Hepatocyte (in vitro differentiated cells): Measurements from ENCODE around the gene IKBKE. TPM values are rescaled to one million over a fixed set of nuclear protein-coding genes. Genes with fewer than 3 reads are reported as not detected.

Source experiments
- DNase-seq: peaks from one replicate; pipeline ENCODE4 v3.0.0-alpha.2; 2016; ENCODE audit warnings: low spot score
- H2AFZ ChIP-seq: fragments of 200-600 bp; sonication (generic); 2 replicates; pipeline ENCODE4 v1.6.0; 2016; ENCODE audit warnings: antibody characterized with exemption, mild to moderate bottlenecking
- H3K27ac ChIP-seq: fragments of 200-600 bp; sonication (generic); 2 replicates; pipeline ENCODE4 v1.5.1; 2016; ENCODE audit warnings: mild to moderate bottlenecking
- H3K27me3 ChIP-seq: fragments of 200-600 bp; sonication (generic); 2 replicates; pipeline ENCODE4 v1.6.1; 2016
- H3K36me3 ChIP-seq: fragments of 200-600 bp; sonication (generic); replicated peaks from 2 replicates; pipeline ENCODE4 v1.5.1; 2016; ENCODE audit warnings: low read depth; ENCODE audit not compliant: insufficient read depth
- H3K4me1 ChIP-seq: fragments of 200-600 bp; sonication (generic); 2 replicates; pipeline ENCODE4 v1.5.1; 2016; ENCODE audit warnings: mild to moderate bottlenecking, moderate library complexity; ENCODE audit not compliant: insufficient read depth
- H3K4me2 ChIP-seq: fragments of 200-600 bp; sonication (generic); 2 replicates; pipeline ENCODE4 v1.6.0; 2016
- H3K4me3 ChIP-seq: fragments of 200-600 bp; sonication (generic); 2 replicates; pipeline ENCODE4 v1.5.1; 2016; ENCODE audit warnings: mild to moderate bottlenecking
- H3K79me2 ChIP-seq: fragments of 200-600 bp; sonication (generic); 2 replicates; pipeline ENCODE4 v1.6.0; 2017; ENCODE audit warnings: mild to moderate bottlenecking
- H3K9me2 ChIP-seq: fragments of 200-600 bp; sonication (generic); replicated peaks from 2 replicates; pipeline ENCODE4 v1.6.0; 2017; ENCODE audit warnings: mild to moderate bottlenecking; ENCODE audit not compliant: insufficient read depth
- H3K9me3 ChIP-seq: fragments of 200-600 bp; sonication (generic); 2 replicates; pipeline ENCODE4 v1.5.1; 2016; ENCODE audit warnings: low read depth, mild to moderate bottlenecking
- H4K20me1 ChIP-seq: fragments of 200-600 bp; sonication (generic); 2 replicates; pipeline ENCODE4 v1.6.0; 2016; ENCODE audit warnings: mild to moderate bottlenecking; ENCODE audit not compliant: insufficient read depth, poor library complexity, severe bottlenecking
- EZH2 ChIP-seq: fragments of 200-600 bp; sonication (generic); IDR thresholded peaks from 2 replicates; pipeline ENCODE4 v1.6.1; 2016; ENCODE audit warnings: antibody characterized with exemption, mild to moderate bottlenecking, borderline replicate concordance
- EZH2phosphoT487 ChIP-seq: fragments of 200-600 bp; sonication (generic); IDR thresholded peaks from one replicate; pipeline ENCODE4 v1.6.1; 2018; ENCODE audit warnings: antibody characterized with exemption, mild to moderate bottlenecking, low read depth, moderate library complexity; ENCODE audit not compliant: unreplicated experiment, severe bottlenecking
- WGBS: methylation state at CpG from one replicate; pipeline ENCODE4 v1.1.6; 2016; ENCODE audit warnings: low lambda C conversion rate; ENCODE audit errors: missing lambda C conversion rate; 5-methylcytosine and 5-hydroxymethylcytosine counted together
- polyA plus RNA-seq: library from polyadenylated mRNA; unstranded; fragments of >200 nt; fragmentation: Nextera tagmentation; extraction: Ambion mirVana; gene quantifications from 2 replicates; pipeline ENCODE4 v1.2.1, GENCODE V29; 2016
- total RNA-seq: library from RNA; depleted of rRNA; stranded (reverse); fragments of >200 nt; gene quantifications from 2 replicates; pipeline ENCODE4 v1.2.3, GENCODE V29; 2014
- TF ChIP-seq, protein P1 (sequence below): fragments of 200-600 bp; sonication (generic); IDR thresholded peaks from 2 replicates; pipeline ENCODE4 v1.5.1; 2016; ENCODE audit warnings: antibody characterized with exemption, mild to moderate bottlenecking; ENCODE audit not compliant: poor library complexity

Gene IKBKE
- total and polyA plus RNA-seq, 2 experiments from 2014 or later: 5.9 to 6.4 TPM

DNA sequence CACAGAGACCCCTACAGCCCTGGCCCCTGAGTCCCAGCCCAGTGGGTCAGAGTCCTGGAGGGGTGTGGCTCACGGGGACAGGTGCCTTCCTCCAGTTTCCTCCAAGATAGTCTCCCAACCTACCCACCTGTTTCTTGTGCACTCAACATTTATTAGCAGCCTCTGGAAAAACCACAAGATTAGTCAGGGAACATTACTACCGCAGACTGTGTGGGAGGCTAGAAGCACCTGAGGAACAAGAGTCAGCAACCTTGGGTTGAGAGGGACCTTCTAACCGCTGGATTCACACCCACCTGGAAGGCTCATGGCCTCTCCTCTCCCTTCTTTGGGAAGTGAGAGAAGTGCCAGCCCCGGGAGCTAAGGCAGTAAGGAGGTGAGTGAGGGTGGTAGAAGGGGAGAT is 22.5 kb upstream of the IKBKE start:
- Histone ChIP-seq H3K4me2 (no peak overlapping the region), H4K20me1 (no peaks in the 10 kb centered on the region), H3K36me3 (no peaks in the 10 kb centered on the region), H3K9me3 (no peaks in the 10 kb centered on the region), H3K27me3 (no peaks in the 10 kb centered on the region), H2AFZ (no peak overlapping the region), H3K4me3 (no peak overlapping the region), H3K27ac (no peak overlapping the region), H3K4me1 (peaks cover 7% of the 10 kb centered on the region), H3K79me2 (no peaks in the 10 kb centered on the region), H3K9me2 (no peaks in the 10 kb centered on the region)
- DNase-seq: no peak
- no peak for TF ChIP-seq EZH2
- no peak for TF ChIP-seq EZH2phosphoT487
- TF ChIP-seq, protein P1, sequence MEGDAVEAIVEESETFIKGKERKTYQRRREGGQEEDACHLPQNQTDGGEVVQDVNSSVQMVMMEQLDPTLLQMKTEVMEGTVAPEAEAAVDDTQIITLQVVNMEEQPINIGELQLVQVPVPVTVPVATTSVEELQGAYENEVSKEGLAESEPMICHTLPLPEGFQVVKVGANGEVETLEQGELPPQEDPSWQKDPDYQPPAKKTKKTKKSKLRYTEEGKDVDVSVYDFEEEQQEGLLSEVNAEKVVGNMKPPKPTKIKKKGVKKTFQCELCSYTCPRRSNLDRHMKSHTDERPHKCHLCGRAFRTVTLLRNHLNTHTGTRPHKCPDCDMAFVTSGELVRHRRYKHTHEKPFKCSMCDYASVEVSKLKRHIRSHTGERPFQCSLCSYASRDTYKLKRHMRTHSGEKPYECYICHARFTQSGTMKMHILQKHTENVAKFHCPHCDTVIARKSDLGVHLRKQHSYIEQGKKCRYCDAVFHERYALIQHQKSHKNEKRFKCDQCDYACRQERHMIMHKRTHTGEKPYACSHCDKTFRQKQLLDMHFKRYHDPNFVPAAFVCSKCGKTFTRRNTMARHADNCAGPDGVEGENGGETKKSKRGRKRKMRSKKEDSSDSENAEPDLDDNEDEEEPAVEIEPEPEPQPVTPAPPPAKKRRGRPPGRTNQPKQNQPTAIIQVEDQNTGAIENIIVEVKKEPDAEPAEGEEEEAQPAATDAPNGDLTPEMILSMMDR: no peak
- 89% methylated on average over 4 of the region's 4 CpGs for WGBS

DNA sequence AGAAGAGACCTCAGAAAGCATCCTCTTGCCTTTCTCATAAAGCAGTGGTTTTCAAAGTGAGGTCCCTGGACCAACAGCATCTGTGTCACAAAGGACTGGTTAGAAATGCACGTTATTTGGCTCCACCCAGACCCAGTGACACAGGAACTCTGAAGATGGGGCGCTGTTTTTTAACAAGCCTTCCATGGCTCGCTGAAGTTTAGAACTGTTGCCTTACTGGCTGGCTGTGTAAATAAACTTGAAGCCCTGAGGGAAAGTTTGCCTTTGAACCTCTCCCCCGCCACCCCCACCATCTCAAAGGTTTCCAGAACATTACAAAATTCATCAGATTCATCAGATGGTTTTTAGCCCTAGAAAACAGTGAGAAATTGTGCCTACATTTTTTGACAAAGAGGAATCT is 21.8 kb upstream of the IKBKE start:
- Histone ChIP-seq H3K27ac (no peak overlapping the region), H3K9me3 (no peaks in the 10 kb centered on the region), H3K79me2 (no peaks in the 10 kb centered on the region), H3K36me3 (no peaks in the 10 kb centered on the region), H3K27me3 (no peaks in the 10 kb centered on the region), H3K4me2 (no peak overlapping the region), H3K9me2 (no peaks in the 10 kb centered on the region), H2AFZ (no peak overlapping the region), H3K4me1 (peaks cover 7% of the 10 kb centered on the region), H3K4me3 (no peak overlapping the region), H4K20me1 (no peaks in the 10 kb centered on the region)
- no peak for TF ChIP-seq EZH2phosphoT487
- TF ChIP-seq EZH2: no peak
- TF ChIP-seq, protein P1: no peak
- 68% methylated on average over 4 of the region's 4 CpGs for WGBS
- DNase-seq: no peak

DNA sequence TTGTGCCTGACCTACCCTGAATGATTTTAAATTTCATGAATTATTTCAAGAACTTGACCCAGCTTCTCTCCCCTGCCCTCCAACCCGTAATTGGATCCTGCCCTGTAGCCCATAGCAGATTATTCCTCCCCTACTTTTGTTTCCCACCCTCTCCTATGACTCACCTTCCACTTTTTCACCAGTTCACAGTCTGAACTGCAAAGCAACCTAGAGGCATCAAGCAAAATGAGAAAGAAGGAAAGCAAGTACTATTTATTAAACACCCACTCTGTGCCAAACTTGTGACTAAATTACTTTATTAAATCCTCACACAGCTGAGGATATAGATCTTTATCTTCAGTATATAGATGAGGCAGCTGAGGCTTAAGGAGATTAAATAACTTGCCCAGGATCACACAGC is 20.7 kb upstream of the IKBKE start:
- H4K20me1 ChIP-seq: no peaks in the 10 kb centered on the region
- no peaks in the 10 kb centered on the region for H3K36me3 ChIP-seq
- no peak for DNase-seq
- H3K9me3 ChIP-seq: no peaks in the 10 kb centered on the region
- no peak overlapping the region for H3K4me2 ChIP-seq
- H3K27ac ChIP-seq: no peak overlapping the region
- H3K27me3 ChIP-seq: no peaks in the 10 kb centered on the region
- 64% methylated on average over 1 of the region's 1 CpG for WGBS
- no peaks in the 10 kb centered on the region for H3K79me2 ChIP-seq
- peaks cover 7% of the 10 kb centered on the region for H3K4me1 ChIP-seq
- no peak overlapping the region for H2AFZ ChIP-seq
- no peaks in the 10 kb centered on the region for H3K9me2 ChIP-seq
- no peak overlapping the region for H3K4me3 ChIP-seq
- TF ChIP-seq, protein P1: no peak
- TF ChIP-seq EZH2phosphoT487 (no peak), EZH2 (no peak)

DNA sequence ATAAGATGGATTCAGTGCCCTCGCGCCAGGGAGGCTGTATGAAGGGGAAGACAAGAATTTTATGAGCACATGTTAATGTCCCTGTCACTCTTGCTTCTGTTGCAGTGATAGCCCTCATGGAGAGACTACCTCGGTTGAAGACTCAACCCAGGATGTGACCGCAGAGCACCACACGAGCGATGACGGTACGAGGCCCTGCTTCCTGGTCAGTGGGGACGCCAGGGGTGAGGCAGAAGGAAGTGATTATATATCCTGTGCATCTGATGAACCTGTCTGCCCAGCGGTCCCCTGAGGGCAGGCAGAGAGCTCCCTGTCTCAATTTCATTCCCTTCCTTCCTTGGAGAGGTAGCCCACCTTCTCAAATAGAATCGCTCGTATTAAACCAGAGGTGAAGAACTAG is 20.0 kb upstream of the IKBKE start:
- H3K4me2 ChIP-seq: no peak overlapping the region
- H3K9me2 ChIP-seq: no peaks in the 10 kb centered on the region
- H3K36me3 ChIP-seq: no peaks in the 10 kb centered on the region

More for the DNA sequence above, 20.0 kb upstream of the IKBKE start:
- TF ChIP-seq, protein P1: no peak
- TF ChIP-seq EZH2phosphoT487 (no peak), EZH2 (no peak)
- Histone ChIP-seq H3K27me3 (no peaks in the 10 kb centered on the region), H3K9me3 (no peaks in the 10 kb centered on the region), H2AFZ (no peak overlapping the region), H3K27ac (no peak overlapping the region), H3K4me3 (no peak overlapping the region), H4K20me1 (no peaks in the 10 kb centered on the region), H3K4me1 (peaks cover 9% of the 10 kb centered on the region), H3K79me2 (no peaks in the 10 kb centered on the region)
- WGBS: 93% methylated on average over 12 of the region's 12 CpGs
- DNase-seq: no peak
